GM18526 (cell line): ENCODE data around the gene RCHY1.
A peak's percentile ranks its signal among the peaks of the same experiment; 100 is the strongest.

Source experiments
- POLR2A ChIP-seq: IDR thresholded peaks from 3 replicates; pipeline ENCODE4 v1.6.1; 2011; ENCODE audit not compliant: insufficient read length; ENCODE audit errors: extremely low read depth

The RCHY1 gene

GRCh38 chr4:75514131-75514948 lies at the start of gene RCHY1, which contains the start of gene THAP6:
Gene RCHY1, minus strand, starts transcription at chr4:75514403. Its CDS starts 117 bp downstream, at chr4:75514286.
Gene THAP6, plus strand, starts transcription at chr4:75514473. Its CDS starts 980 bp downstream, at chr4:75515453.
- TF ChIP-seq POLR2A = peak; percentile 96

- TF ChIP-seq POLR2A = no peak
Measured at GRCh38 chr4:75561789-75562188, 47.6 kb upstream of the RCHY1 start.

- no peak for TF ChIP-seq POLR2A
Measured at GRCh38 chr4:75557696-75558095, 43.5 kb upstream of the RCHY1 start.

GRCh38 chr4:75555294-75556164 lies 41.3 kb upstream of the RCHY1 start, which contains the start of gene ODAPH:
Gene ODAPH, plus strand, starts transcription at chr4:75556066. Its CDS starts 17 bp downstream, at chr4:75556083.
- TF ChIP-seq POLR2A = no peak

GRCh38 chr4:75552452-75552851 lies 38.2 kb upstream of the RCHY1 start:
- no peak for TF ChIP-seq POLR2A

GRCh38 chr4:75549019-75549418 lies 34.8 kb upstream of the RCHY1 start:
- TF ChIP-seq POLR2A = no peak

- TF ChIP-seq POLR2A = no peak
Measured at GRCh38 chr4:75547647-75548387, 33.6 kb upstream of the RCHY1 start.

- TF ChIP-seq POLR2A = no peak
Measured at GRCh38 chr4:75545526-75545925, 31.3 kb upstream of the RCHY1 start.

GRCh38 chr4:75544870-75545269 lies 30.7 kb upstream of the RCHY1 start:
- TF ChIP-seq POLR2A = no peak

GRCh38 chr4:75542824-75543223 lies 28.6 kb upstream of the RCHY1 start:
- TF ChIP-seq POLR2A = no peak

- TF ChIP-seq POLR2A = no peak
Measured at GRCh38 chr4:75530556-75531322, 16.5 kb upstream of the RCHY1 start.

GRCh38 chr4:75527482-75527881 lies 13.3 kb upstream of the RCHY1 start:
- no peak for TF ChIP-seq POLR2A

- no peak for TF ChIP-seq POLR2A
Measured at GRCh38 chr4:75525910-75526309, 11.7 kb upstream of the RCHY1 start.

GRCh38 chr4:75525086-75525485 lies 10.9 kb upstream of the RCHY1 start:
- TF ChIP-seq POLR2A = no peak

- no peak for TF ChIP-seq POLR2A
Measured at GRCh38 chr4:75516144-75516543, 1.9 kb upstream of the RCHY1 start.
